IMR-90 (cell line): ENCODE results near the gene APP. TPM values are rescaled to one million over a fixed set of nuclear protein-coding genes. Genes with fewer than 3 reads are reported as not detected.

ENCODE experiments used
- ATAC-seq: fragments of 200-7000 bp; cut with Tn5 transposase; 2 replicates; pipeline ENCODE4 v1.9.1; 2020; ENCODE audit warnings: low read depth, mild to moderate bottlenecking, moderate library complexity
- BruUV-seq: library from RNA; stranded (reverse); fragments of 400-500 nt; replicated peaks from 2 replicates; lab custom pipeline; 2021; lab: Mats Ljungman, UMichigan
- CTCF ChIA-PET: fragments of 300-600 bp; formaldehyde crosslinking; extraction: SDS; loops from one replicate; lab custom pipeline; 2021; ENCODE audit warnings: antibody characterized with exemption; lab: Yijun Ruan, JAX
- POLR2A ChIA-PET: fragments of 300-600 bp; sonication (Branson Sonifier 250); formaldehyde crosslinking; loops from one replicate; lab custom pipeline; 2022; ENCODE audit warnings: antibody characterized with exemption; ENCODE audit not compliant: unreplicated experiment; lab: Charles Lee
- DNase-seq: peaks from one replicate; pipeline ENCODE4 v3.0.0; 2013
- H2AFZ ChIP-seq: replicated peaks from 2 replicates; pipeline ENCODE3; 2013; ENCODE audit warnings: low read length, mild to moderate bottlenecking; ENCODE audit not compliant: poor library complexity
- H2AK5ac ChIP-seq: 2 replicates; pipeline ENCODE4 v1.6.1; 2013; ENCODE audit warnings: low read depth, low read length, inconsistent platforms
- H2AK9ac ChIP-seq: replicated peaks from 2 replicates; pipeline ENCODE3; 2013; ENCODE audit warnings: mild to moderate bottlenecking, low read depth, low read length, moderate library complexity; ENCODE audit not compliant: poor library complexity
- H2BK120ac ChIP-seq: 2 replicates; pipeline ENCODE4 v1.6.1; 2013; ENCODE audit warnings: low read depth, low read length, inconsistent platforms
- H2BK15ac ChIP-seq: 3 replicates; pipeline ENCODE4 v1.6.1; 2013; ENCODE audit warnings: low read depth, low read length, inconsistent platforms
- H2BK20ac ChIP-seq: 2 replicates; pipeline ENCODE4 v1.6.1; 2013; ENCODE audit warnings: low read depth, mild to moderate bottlenecking, inconsistent platforms, low read length, moderate library complexity
- H2BK5ac ChIP-seq: 2 replicates; pipeline ENCODE4 v1.6.1; 2013; ENCODE audit warnings: mild to moderate bottlenecking, low read depth, low read length, inconsistent platforms; ENCODE audit not compliant: poor library complexity, severe bottlenecking
- H3K14ac ChIP-seq: replicated peaks from 2 replicates; pipeline ENCODE4 v1.6.1; 2013; ENCODE audit warnings: low read depth, low read length, inconsistent platforms
- H3K18ac ChIP-seq: 2 replicates; pipeline ENCODE4 v1.6.1; 2013; ENCODE audit warnings: low read depth, low read length, control low read depth
- H3K23ac ChIP-seq: 2 replicates; pipeline ENCODE4 v1.6.1; 2013; ENCODE audit warnings: low read depth, low read length, inconsistent platforms
- H3K27ac ChIP-seq: 2 replicates; pipeline ENCODE4 v1.5.1; 2013; ENCODE audit warnings: mild to moderate bottlenecking, control low read depth, low read length; ENCODE audit not compliant: insufficient read depth
- H3K27me3 ChIP-seq: 2 replicates; pipeline ENCODE4 v1.6.1; 2013; ENCODE audit warnings: low read length; ENCODE audit not compliant: control insufficient read depth, insufficient read depth
- H3K36me3 ChIP-seq: 2 replicates; pipeline ENCODE4 v1.6.1; 2013; ENCODE audit warnings: low read length, mixed read lengths; ENCODE audit not compliant: control insufficient read depth, insufficient read depth
- H3K4ac ChIP-seq: 2 replicates; pipeline ENCODE4 v1.6.1; 2013; ENCODE audit warnings: low read depth, low read length, inconsistent platforms
- H3K4me1 ChIP-seq: 2 replicates; pipeline ENCODE4 v1.6.1; 2013; ENCODE audit warnings: low read length, mixed read lengths; ENCODE audit not compliant: control insufficient read depth, insufficient read depth
- H3K4me2 ChIP-seq: 2 replicates; pipeline ENCODE4 v1.6.1; 2013; ENCODE audit warnings: low read depth, mild to moderate bottlenecking, control low read depth, low read length, moderate library complexity
- H3K4me3 ChIP-seq: 2 replicates; pipeline ENCODE4 v1.5.1; 2013; ENCODE audit warnings: low read depth, mild to moderate bottlenecking, control low read depth, low read length, moderate library complexity; ENCODE audit not compliant: insufficient read depth
- H3K56ac ChIP-seq: 2 replicates; pipeline ENCODE4 v1.6.1; 2013; ENCODE audit warnings: low read length, inconsistent platforms; ENCODE audit not compliant: insufficient read depth; ENCODE audit errors: extremely low read depth
- H3K79me1 ChIP-seq, 2 experiments: 2 replicates each; pipeline ENCODE4 v1.6.1; 2013; ENCODE audit warnings: low read length in 2 of 2, inconsistent platforms in 1 of 2, low read depth in 1 of 2
- H3K9ac ChIP-seq: 2 replicates; pipeline ENCODE4 v1.6.1; 2013; ENCODE audit warnings: low read depth, low read length, control low read depth
- H3K9me1 ChIP-seq: 2 replicates; pipeline ENCODE4 v1.6.1; 2013; ENCODE audit warnings: low read length, inconsistent platforms; ENCODE audit not compliant: insufficient read depth
- H3K9me3 ChIP-seq: 2 replicates; pipeline ENCODE4 v1.6.1; 2013; ENCODE audit warnings: low read length; ENCODE audit not compliant: control insufficient read depth, insufficient read depth
- H4K20me1 ChIP-seq: 2 replicates; pipeline ENCODE4 v1.6.1; 2013; ENCODE audit warnings: low read length, inconsistent platforms; ENCODE audit not compliant: insufficient read depth
- H4K5ac ChIP-seq: 2 replicates; pipeline ENCODE4 v1.6.1; 2013; ENCODE audit warnings: mild to moderate bottlenecking, low read depth, low read length, control low read depth
- H4K8ac ChIP-seq, 2 experiments: 2 replicates each; pipeline ENCODE4 v1.6.1; 2013; ENCODE audit warnings: low read depth in 2 of 2, low read length in 2 of 2, control low read depth in 1 of 2, inconsistent platforms in 1 of 2
- H4K91ac ChIP-seq: 2 replicates; pipeline ENCODE4 v1.6.1; 2013; ENCODE audit warnings: low read depth, low read length, inconsistent platforms; ENCODE audit not compliant: insufficient read depth
- RAD21 ChIP-seq: IDR thresholded peaks from 2 replicates; pipeline ENCODE4 v1.6.1; 2012; ENCODE audit warnings: low read length, improper control_type of control experiment
- RFX5 ChIP-seq: IDR thresholded peaks from 2 replicates; pipeline ENCODE4 v1.8.0; 2012; ENCODE audit warnings: low read depth, mild to moderate bottlenecking, low read length, moderate library complexity
- WGBS, 2 experiments: methylation state at CpG; one replicate each; pipeline versions ENCODE4 v1.1.5 to v1.1.7; 2013; ENCODE audit warnings: missing lambda C conversion rate in 2 of 2; ENCODE audit not compliant: insufficient read length in 1 of 2; ENCODE audit errors: extremely low coverage in 2 of 2; 5-methylcytosine and 5-hydroxymethylcytosine counted together
- dilution Hi-C: fragments of 300-500 bp; cut with HindIII; formaldehyde crosslinking; loops from one replicate; pipeline ENCODE4 v1.14.3; 2018; ENCODE audit warnings: low sequenced_read_pairs; ENCODE audit not compliant: unreplicated experiment
- in situ Hi-C: fragments of 300-500 bp; cut with MboI; formaldehyde crosslinking; loops from 3 replicates; pipeline ENCODE4 v1.14.3; 2019; ENCODE audit warnings: low sequenced_read_pairs, inconsistent platforms, mixed read lengths
- intact Hi-C: fragments of 100-400 bp; cut with micrococcal nuclease; formaldehyde crosslinking; loops from 2 replicates; pipeline ENCODE4 v1.10.0; 2022
- polyA plus RNA-seq, 3 experiments: library from polyadenylated mRNA; depleted of rRNA; stranded (reverse); fragments of >200 nt; gene quantifications; 2 replicates each; pipeline ENCODE4 v1.2.3, GENCODE V29; 2012; ENCODE audit warnings: low replicate concordance in 1 of 3
- total RNA-seq: library from RNA; depleted of rRNA; stranded (reverse); fragments of >200 nt; gene quantifications from 2 replicates; pipeline ENCODE4 v1.2.3, GENCODE V29; 2012

The APP gene
- total and polyA plus RNA-seq, 2 of the 4 experiments (the other 2 are of a cell fraction), result 191 to 530 TPM

- CTCF ChIA-PET, result no interaction called here
- H3K4me2 ChIP-seq, result no peak overlapping the region
Measured at GRCh38 chr21:26072666-26073615, 97.6 kb downstream of the APP start.

More at GRCh38 chr21:26072666-26073615, 97.6 kb downstream of the APP start:
- no TSS peak for BruUV-seq
- DNase-seq, result peak; percentile 87
- WGBS, 2 experiments, result 97% methylated on average over 3 of the region's 9 CpGs; no CpG with 5 or more reads in 1 of the 2 experiments
- H3K4me1 ChIP-seq, result peaks cover 6% of the 10 kb centered on the region
- H3K27ac ChIP-seq, result peak overlapping the region; percentile 65; the same call in 1 of the 2 replicates
- H4K91ac ChIP-seq, result peak overlapping the region; percentile 43
- dilution Hi-C loops (no loop called here), in situ Hi-C loops (no loop called here), intact Hi-C loops (no loop called here)
- no peak overlapping the region for H3K56ac ChIP-seq
- H2AK9ac ChIP-seq, result peak overlapping the region; percentile 18
- H3K9ac ChIP-seq, result no peak overlapping the region
- peak overlapping the region; percentile 36 for H2BK5ac ChIP-seq
- no peak overlapping the region; the same call in 1 of the 2 replicates for H2AK5ac ChIP-seq
- H2BK15ac ChIP-seq, result no peak overlapping the region
- no peak overlapping the region for H2AFZ ChIP-seq
- H4K5ac ChIP-seq, result peak overlapping the region; percentile 66; the same call in 1 of the 2 replicates
- peak; percentile 6; the same call in 1 of the 2 replicates for TF ChIP-seq RAD21
- no peak for TF ChIP-seq RFX5
- H2BK20ac ChIP-seq, result no peak overlapping the region
- H3K79me1 ChIP-seq, result peaks cover 35 to 61% of the 10 kb centered on the region in 2 experiments
- 0 out of 2 replicates have a peak overlapping the region, but pooled peaks have one; percentile 2 for H3K14ac ChIP-seq
- no peaks in the 10 kb centered on the region for H3K27me3 ChIP-seq
- no peaks in the 10 kb centered on the region for H3K9me3 ChIP-seq
- no peak overlapping the region for H3K4me3 ChIP-seq
- peak overlapping the region; percentile 64 for H3K4ac ChIP-seq
- peak overlapping the region; percentile 48 to 49; a peak in 3 of 4 replicates for H4K8ac ChIP-seq
- peak overlapping the region; percentile 21; the same call in 1 of the 2 replicates for H3K18ac ChIP-seq
- POLR2A ChIA-PET, result no interaction called here
- peaks cover 13% of the 10 kb centered on the region for H3K9me1 ChIP-seq
- H4K20me1 ChIP-seq, result peaks cover 22% of the 10 kb centered on the region
- H3K36me3 ChIP-seq, result no peaks in the 10 kb centered on the region
- H2BK120ac ChIP-seq, result peak overlapping the region; percentile 29; the same call in 1 of the 2 replicates
- H3K23ac ChIP-seq, result no peak overlapping the region
- ATAC-seq, result peak; percentile 92
